Tibial nerve (tissue), 4 donors: ENCODE measurements around the gene ASIP. TPM values are rescaled to one million over a fixed set of nuclear protein-coding genes. Genes with fewer than 3 reads are reported as not detected.
"Not testable (repeated sequence)": the region's sequence is repeated elsewhere in the genome, so short reads cannot be mapped to it uniquely, and the experiment has no call there.

Experiments used
- DNase-seq, 2 donors: peaks; one replicate each; pipeline ENCODE4 v3.0.0-alpha.2; 2019; ENCODE audit warnings: low spot score in 2 of 2
- H3K27ac ChIP-seq, 4 donors: fragments of 200-600 bp; sonication (generic) in 3 of 4; one replicate each; pipeline ENCODE4 v1.5.1; 2017 to 2019; ENCODE audit warnings: mild to moderate bottlenecking in 1 of 4
- H3K27me3 ChIP-seq, 2 donors: fragments of 200-600 bp; sonication (generic) in 1 of 2; one replicate each; pipeline versions ENCODE4 v1.5.1 to v1.6.0; 2017 to 2019
- H3K36me3 ChIP-seq, 3 donors: fragments of 200-600 bp; sonication (generic); one replicate each; pipeline ENCODE4 v1.5.1; 2018 to 2019
- H3K4me1 ChIP-seq, 4 donors: fragments of 200-600 bp; sonication (generic) in 3 of 4; one replicate each; pipeline ENCODE4 v1.5.1; 2017 to 2019
- H3K4me3 ChIP-seq, 4 donors: fragments of 200-600 bp; sonication (generic) in 3 of 4; one replicate each; pipeline ENCODE4 v1.5.1; 2017 to 2019; ENCODE audit warnings: mild to moderate bottlenecking in 1 of 4, moderate library complexity in 1 of 4
- H3K9me3 ChIP-seq, 4 donors: fragments of 200-600 bp; sonication (generic) in 3 of 4; one replicate each; pipeline ENCODE4 v1.5.1; 2017 to 2019
- EP300 ChIP-seq, 2 donors: sonication (generic); formaldehyde crosslinking; IDR thresholded peaks; one replicate each; pipeline ENCODE4 v1.6.1; 2017; ENCODE audit warnings: antibody characterized with exemption in 2 of 2, mild to moderate bottlenecking in 1 of 2
- POLR2A ChIP-seq, 2 donors: fragments of 450-650 bp; IDR thresholded peaks; one replicate each; pipeline ENCODE4 v1.6.1; 2017; ENCODE audit warnings: antibody characterized with exemption in 2 of 2, mild to moderate bottlenecking in 2 of 2, moderate library complexity in 2 of 2
- WGBS, 2 donors: methylation state at CpG; one replicate each; pipeline ENCODE4 v1.1.5; 2018; 5-methylcytosine and 5-hydroxymethylcytosine counted together
- total RNA-seq, 4 donors: library from RNA; depleted of rRNA; stranded (reverse); fragments of >200 nt; gene quantifications; one replicate each; pipeline ENCODE4 v1.1.0, GENCODE V29; 2016
- TF ChIP-seq, protein P1 (sequence below), 5 experiments: fragments of 200-600 bp in 3 of 5; fragments of 450-650 bp in 2 of 5; sonication (generic) in 3 of 5; IDR thresholded peaks; one replicate each; pipeline ENCODE4 v1.5.1; 2016 to 2019; ENCODE audit warnings: antibody characterized with exemption in 5 of 5, mild to moderate bottlenecking in 3 of 5, moderate library complexity in 2 of 5

ASIP gene, protein sequence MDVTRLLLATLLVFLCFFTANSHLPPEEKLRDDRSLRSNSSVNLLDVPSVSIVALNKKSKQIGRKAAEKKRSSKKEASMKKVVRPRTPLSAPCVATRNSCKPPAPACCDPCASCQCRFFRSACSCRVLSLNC
- 10 to 100 TPM in 1 of 4 donors, 1 to 10 TPM in 2, not detected in 1; 1.4 to 10.5 (median 3.3) TPM for total RNA-seq

DNA sequence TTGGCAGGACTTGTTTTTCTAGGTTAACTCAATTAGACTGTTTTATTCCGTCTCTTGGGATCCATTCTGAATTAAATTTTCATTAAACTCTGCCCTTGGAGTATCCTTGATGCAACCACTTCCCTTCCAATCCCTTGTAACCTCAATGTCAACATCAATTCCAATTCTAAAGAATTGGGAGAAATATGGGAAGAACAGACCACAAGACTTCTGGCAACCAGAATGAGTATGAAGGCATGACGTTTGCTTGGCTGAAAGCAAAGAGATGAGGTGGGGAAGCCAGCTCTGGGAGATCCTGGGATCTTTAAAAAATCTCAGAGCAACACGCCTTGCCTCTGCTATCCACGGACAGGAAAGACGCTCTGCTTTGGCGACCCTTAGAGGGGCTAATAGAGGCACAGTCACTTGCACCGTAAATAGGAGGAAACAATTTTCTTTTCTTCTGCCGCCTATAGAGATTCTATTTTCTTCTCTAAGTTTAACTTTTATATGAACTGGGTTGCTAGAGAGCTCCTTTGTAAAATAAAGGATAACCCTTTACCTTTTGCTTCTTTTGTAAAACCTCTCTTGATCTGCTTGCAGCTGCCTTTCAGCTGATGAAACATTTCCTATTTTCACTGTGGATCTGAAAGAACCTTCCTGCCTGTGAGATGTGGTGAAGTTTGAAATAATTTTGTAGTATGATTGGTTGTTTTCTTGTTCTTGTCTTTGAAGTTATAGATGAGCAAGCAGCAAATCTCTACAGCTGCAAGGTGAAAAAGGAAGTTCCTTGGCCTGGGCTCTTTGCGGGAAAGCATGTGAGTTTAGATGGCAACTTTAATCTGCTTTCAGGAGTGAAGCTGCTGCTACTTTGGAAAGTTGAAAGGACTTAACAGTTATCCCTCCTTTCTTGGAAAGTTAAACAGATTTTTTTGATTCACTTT lies at the start of gene ASIP:
TSS of gene ASIP (plus strand) at position 731 of the 923 bp plus-strand sequence. CDS start 18,952 bp downstream, outside the sequence.
- Histone ChIP-seq H3K27ac (no peak within 1 kb of the TSS), H3K27me3 (no peaks in the 10 kb centered on the region), H3K9me3 (peaks cover 0 to 28% (median 10%) of the 10 kb centered on the region in 4 donors), H3K4me3 (no peak within 1 kb of the TSS), H3K36me3 (no peaks in the 10 kb centered on the region), H3K4me1 (peaks cover 0 to 9% (median 0%) of the 10 kb centered on the region in 4 donors)
- no peak for TF ChIP-seq EP300 (IDR thresholded peaks at IDR 0.05)
- TF ChIP-seq, protein P1, sequence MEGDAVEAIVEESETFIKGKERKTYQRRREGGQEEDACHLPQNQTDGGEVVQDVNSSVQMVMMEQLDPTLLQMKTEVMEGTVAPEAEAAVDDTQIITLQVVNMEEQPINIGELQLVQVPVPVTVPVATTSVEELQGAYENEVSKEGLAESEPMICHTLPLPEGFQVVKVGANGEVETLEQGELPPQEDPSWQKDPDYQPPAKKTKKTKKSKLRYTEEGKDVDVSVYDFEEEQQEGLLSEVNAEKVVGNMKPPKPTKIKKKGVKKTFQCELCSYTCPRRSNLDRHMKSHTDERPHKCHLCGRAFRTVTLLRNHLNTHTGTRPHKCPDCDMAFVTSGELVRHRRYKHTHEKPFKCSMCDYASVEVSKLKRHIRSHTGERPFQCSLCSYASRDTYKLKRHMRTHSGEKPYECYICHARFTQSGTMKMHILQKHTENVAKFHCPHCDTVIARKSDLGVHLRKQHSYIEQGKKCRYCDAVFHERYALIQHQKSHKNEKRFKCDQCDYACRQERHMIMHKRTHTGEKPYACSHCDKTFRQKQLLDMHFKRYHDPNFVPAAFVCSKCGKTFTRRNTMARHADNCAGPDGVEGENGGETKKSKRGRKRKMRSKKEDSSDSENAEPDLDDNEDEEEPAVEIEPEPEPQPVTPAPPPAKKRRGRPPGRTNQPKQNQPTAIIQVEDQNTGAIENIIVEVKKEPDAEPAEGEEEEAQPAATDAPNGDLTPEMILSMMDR (IDR thresholded peaks at IDR 0.05) = no peak
- no peak for TF ChIP-seq POLR2A (IDR thresholded peaks at IDR 0.05)
- WGBS, 2 donors = 45 to 56% methylated on average over 9 of the region's 9 CpGs
- no peak for DNase-seq

DNA sequence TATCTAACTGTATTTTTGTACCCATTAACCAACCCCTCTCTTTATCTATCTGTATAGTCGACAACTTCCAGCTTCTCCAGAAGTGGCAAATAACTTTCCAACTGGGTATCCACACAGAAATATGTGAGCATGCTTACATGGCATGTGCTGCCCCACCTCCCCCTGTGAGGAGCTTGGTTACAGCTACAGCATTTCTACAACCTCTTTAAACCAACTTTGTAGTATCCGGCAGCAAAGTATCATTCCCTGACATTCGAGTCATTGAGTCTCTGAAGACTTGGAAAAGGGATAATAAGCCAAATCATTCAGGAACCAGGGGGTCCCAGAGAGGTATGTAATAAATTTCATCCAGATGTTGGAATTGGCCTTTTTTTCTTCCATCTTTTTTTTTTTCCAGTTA lies 48.2 kb upstream of the ASIP start:
- TF ChIP-seq, protein P1 (IDR thresholded peaks at IDR 0.05) = no peak
- TF ChIP-seq POLR2A (IDR thresholded peaks at IDR 0.05) = no peak
- TF ChIP-seq EP300 (IDR thresholded peaks at IDR 0.05) = no peak
- Histone ChIP-seq H3K4me3 (no peak overlapping the region), H3K4me1 (peaks cover 0 to 7% (median 0%) of the 10 kb centered on the region in 4 donors), H3K36me3 (no peaks in the 10 kb centered on the region), H3K9me3 (no peaks in the 10 kb centered on the region), H3K27me3 (no peaks in the 10 kb centered on the region), H3K27ac (no peak overlapping the region)
- DNase-seq = no peak
- WGBS, 2 donors = 51 to 52% methylated on average over 3 of the region's 3 CpGs

DNA sequence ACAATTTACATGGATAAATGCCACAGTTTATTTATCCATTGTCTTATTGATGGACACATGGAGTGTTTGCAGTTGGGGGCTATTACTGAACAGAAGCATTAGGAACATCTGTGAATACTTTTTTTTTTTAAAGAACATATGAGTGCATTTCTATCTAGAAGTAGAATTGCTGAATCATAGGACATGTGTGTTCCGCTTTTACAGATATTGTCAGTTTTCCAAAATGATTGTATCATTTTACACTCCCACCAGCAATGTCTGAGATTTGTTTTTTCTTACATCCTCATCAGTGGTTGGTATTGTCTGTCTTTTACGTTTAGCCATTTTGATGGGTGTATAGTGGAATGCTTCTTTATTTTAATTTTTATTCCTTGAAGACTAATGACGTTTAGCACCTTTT lies 42.0 kb upstream of the ASIP start:
- H3K4me1 ChIP-seq = no peaks in the 10 kb centered on the region
- H3K4me3 ChIP-seq = no peak overlapping the region
- WGBS, 2 donors = 54 to 67% methylated on average over 3 of the region's 3 CpGs
- no peaks in the 10 kb centered on the region for H3K36me3 ChIP-seq
- DNase-seq = no peak
- H3K9me3 ChIP-seq = no peaks in the 10 kb centered on the region
- TF ChIP-seq POLR2A (IDR thresholded peaks at IDR 0.05) = no peak
- TF ChIP-seq EP300 (IDR thresholded peaks at IDR 0.05) = no peak
- no peak overlapping the region for H3K27ac ChIP-seq
- no peaks in the 10 kb centered on the region for H3K27me3 ChIP-seq

DNA sequence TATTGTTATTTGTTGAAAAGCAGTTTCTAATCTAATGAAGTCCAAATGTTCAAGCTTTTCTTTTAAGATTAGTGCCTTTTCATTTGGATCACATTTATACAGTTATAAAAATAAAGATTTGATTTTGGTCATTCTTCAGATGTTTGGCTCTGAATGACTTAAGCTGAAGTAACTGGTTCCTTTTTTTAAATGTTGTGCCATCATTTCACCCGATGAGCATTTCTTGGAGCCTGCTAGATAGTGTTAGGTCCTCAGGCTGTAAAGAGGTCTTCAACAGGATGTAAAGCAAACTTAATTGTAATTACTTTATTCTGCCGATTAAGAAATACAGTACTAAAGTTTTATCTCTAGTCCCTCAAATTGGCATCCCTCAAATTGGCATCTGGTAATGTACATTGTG lies 41.2 kb upstream of the ASIP start:
- H3K4me1 ChIP-seq = no peaks in the 10 kb centered on the region
- DNase-seq = no peak
- TF ChIP-seq, protein P1 (IDR thresholded peaks at IDR 0.05) = no peak
- TF ChIP-seq EP300 (IDR thresholded peaks at IDR 0.05) (no peak), POLR2A (IDR thresholded peaks at IDR 0.05) (no peak)
- H3K4me3 ChIP-seq = no peak overlapping the region
- WGBS, 2 donors = 50 to 69% methylated on average over 2 of the region's 2 CpGs
- H3K27me3 ChIP-seq = no peaks in the 10 kb centered on the region
- H3K9me3 ChIP-seq = no peaks in the 10 kb centered on the region
- H3K27ac ChIP-seq = no peak overlapping the region
- no peaks in the 10 kb centered on the region for H3K36me3 ChIP-seq

DNA sequence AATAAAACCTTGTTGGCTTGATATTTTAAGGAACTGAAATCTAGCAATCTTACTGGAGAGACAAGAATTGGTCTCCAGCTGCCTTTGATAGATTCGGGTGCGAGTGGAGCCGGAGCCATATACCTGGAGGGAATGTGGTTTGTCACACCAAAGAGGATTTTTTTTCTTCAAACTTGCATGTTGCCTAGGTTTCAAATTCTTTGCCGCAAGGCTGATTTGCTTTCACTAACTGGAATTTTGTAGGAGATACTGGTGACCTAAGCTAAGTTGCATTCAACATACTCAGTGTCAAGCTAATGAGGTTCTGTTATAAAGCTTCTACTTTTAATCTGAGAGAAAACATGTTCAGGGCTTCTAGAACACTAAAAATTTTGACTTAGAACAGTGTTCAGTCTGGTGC lies 39.7 kb upstream of the ASIP start:
- H3K4me3 ChIP-seq = no peak overlapping the region
- TF ChIP-seq, protein P1 (IDR thresholded peaks at IDR 0.05) = no peak
- no peak for TF ChIP-seq POLR2A (IDR thresholded peaks at IDR 0.05)
- no peak for TF ChIP-seq EP300 (IDR thresholded peaks at IDR 0.05)
- WGBS, 2 donors = 71 to 86% methylated on average over 4 of the region's 4 CpGs
- H3K9me3 ChIP-seq = no peaks in the 10 kb centered on the region
- no peak overlapping the region for H3K27ac ChIP-seq
- DNase-seq = no peak
- no peaks in the 10 kb centered on the region for H3K36me3 ChIP-seq
- no peaks in the 10 kb centered on the region for H3K4me1 ChIP-seq
- H3K27me3 ChIP-seq = no peaks in the 10 kb centered on the region

DNA sequence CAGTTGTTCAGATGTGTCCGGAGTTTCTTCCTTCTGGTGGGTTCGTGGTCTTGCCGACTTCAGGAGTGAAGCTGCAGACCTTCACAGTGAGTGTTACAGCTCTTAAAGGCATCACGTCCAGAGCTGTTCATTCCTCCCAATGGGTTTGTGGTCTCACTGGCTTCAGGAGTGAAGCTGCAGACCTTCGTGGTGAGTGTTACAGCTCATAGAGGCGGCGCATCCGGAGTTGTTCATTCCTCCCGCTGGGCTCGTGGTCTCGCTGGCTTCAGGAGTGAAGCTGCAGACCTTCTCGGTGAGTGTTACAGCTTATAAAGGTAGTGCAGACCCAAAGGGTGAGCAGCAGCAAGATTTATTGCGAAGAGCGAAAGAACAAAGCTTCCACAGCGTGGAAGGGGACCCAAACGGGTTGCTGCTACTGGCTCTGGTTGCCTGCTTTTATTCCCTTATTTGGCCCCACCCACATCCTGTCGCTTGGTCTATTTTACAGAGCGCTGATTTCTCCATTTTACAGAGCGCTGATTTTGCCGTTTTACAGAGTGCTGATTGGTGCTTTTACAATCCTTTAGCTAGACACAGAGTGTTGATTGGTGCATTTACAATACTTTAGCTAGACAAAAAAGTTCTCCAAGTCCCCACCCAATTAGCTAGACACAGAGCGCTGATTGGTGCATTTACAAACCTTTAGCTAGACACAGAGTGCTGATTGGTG lies 35.9 kb upstream of the ASIP start:
- H3K27me3 ChIP-seq, DNase-seq, H3K27ac ChIP-seq, H3K4me3 ChIP-seq, H3K36me3 ChIP-seq, H3K4me1 ChIP-seq: not testable (repeated sequence)
- H3K9me3 ChIP-seq = peaks cover 0 to 14% (median 0%) of the 10 kb centered on the region in 4 donors
- 78 to 82% methylated on average over 21 of the region's 21 CpGs for WGBS, 2 donors
